NCI-H187 treated with DMSO at 0.1 percent for 48 hours (cell line): ENCODE results near the gene AGBL4.

Experiments
- DNase-seq: peaks from one replicate; lab custom pipeline; 2025; lab: John Stamatoyannopoulos, UW

The AGBL4 gene

DNA sequence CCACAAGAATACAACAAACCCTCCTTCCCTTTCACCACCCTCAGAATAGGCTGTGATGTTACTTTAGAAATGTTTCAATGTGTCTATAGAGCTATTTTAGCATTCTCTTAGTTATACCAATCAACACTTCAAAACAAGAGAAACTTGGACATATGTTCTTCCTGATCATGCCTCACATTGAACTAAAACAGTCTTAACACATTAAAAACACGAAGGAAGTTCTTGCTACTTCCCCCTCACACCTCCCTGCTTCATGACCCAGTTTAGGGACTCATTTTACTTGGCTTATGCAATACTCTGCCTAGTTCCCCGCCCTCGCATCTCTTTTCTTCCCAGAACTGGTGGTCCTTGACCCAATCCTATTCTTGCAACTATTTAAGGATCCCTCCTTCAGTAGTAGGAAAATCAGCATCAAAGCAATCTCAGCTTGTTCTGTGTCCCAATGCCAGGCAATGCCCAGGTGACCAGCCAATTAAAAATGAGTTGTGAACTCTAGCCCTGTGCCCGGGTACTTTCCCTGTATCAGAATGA, 838.2 kb downstream of the AGBL4 start:
- DNase-seq: no peak

DNA sequence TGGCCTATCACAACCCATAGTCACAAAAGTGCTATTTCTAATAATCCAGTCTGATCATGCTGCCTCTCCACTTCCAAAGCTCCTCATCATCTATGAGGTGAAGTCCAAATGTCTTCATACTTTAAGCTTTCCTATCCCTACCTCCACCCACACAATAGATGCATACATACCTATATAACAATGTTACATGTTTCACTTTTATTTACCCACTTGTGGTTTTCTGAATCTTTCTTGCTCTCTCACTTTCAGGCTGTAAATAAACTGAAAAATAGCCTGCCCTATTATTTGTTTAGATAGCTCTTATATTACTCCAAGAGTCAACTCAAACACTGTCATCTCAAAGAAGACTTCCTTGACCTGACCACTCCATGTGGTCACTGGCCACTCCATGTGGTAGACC, 840.3 kb downstream of the AGBL4 start:
- no peak for DNase-seq

DNA sequence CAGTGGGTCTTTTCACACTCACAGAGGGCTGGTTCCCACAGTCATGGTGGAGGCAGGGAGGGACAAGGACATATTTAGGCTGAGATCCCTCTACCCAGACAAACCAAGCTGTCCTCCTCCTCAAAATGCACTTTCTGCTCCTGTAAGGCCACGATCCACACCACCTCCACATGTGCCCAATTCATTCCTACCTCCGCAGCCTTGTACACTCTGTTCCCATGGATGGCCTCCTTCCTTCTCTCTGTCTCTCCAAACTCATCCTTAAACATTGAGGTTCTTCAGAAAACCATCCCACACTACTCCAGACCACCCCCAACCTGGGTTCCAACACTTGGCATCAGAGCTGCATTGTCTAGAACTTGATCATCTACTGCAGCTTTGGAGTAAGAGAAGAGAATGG, 842.7 kb downstream of the AGBL4 start:
- no peak for DNase-seq

DNA sequence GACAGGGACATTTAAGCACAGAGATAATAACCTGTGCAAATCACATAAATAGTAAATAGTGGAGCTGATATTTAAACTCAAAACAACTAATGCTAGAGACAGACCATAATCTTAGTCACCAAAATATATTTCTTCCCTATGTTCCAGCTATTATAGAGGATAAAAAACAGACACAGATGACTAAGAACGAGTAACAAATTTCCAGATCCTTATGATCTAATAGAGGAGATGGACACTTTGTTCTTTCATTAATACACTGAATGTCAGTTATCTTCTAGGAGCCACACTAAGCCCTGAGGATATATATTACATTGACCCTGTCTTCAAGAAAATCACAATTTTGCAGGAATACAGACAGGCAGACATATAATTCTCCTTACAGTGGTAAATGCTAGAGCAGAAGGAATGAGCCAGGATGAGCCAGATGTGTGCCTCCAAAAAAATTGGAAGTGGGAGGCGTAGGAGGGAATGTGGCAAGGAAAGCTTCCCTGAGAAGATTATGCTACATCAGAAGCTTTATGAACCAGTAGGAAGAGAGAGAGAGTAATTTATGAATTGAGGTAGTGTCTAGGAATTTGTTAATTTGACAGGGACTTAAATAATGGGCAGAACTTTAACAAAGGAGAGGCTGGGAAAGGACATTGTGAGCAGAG, 851.7 kb downstream of the AGBL4 start:
- DNase-seq: no peak

DNA sequence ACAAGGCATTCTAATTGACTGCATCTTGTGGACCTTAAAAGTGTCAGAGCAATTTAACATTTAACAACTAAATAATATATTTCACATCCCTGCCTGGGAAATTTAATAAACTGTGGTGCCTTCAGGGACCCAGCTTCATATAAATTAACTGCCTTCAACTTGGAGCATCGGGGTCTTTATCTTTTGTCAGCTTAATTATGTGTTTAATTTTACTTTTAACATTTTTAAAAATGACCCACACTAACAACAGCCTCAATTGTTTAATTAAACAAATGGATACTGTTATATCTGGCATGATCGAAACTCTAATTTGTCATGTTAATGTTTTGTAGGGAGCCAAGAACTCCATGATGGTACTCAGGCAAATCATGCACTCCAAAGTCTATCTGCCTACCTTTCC, 857.7 kb downstream of the AGBL4 start:
- no peak for DNase-seq

DNA sequence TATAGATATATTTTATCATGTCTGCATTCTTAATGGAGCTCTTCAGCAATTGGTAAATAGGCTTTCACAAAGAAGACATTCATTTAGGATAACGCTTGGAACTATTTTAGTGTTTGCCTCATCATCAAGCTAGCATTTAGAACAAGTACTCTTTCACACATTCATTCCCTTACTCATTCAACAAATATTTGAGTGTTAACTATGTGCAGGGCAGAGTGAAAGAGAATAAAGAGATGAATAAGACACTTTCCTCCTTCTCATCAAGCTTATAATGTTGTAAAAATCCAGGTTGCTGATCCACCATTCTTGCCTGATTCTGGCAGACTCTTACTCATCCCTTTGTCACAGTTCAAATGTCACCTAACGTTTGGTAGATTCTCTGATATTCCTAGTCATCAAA, 860.7 kb downstream of the AGBL4 start:
- no peak for DNase-seq

DNA sequence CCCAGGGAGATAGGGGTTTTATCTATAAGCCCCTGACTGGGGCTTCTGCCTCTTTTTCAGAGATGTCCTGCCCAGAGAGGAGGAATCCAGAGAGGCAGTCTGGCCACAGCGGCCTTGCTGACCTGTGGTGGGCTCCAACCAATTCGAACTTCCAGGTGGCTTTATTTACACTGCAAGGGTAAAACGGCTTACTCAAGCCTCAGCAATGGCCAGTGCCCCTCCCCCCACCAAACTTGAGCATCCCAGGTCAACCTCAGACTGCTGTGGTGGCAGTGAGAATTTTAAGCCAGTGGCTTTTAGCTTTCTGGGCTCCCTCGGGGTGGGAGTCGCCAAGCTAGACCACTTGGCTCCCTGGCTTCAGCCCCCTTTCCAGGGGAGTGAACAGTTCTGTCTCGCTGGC, 863.1 kb downstream of the AGBL4 start:
- DNase-seq: no peak

DNA sequence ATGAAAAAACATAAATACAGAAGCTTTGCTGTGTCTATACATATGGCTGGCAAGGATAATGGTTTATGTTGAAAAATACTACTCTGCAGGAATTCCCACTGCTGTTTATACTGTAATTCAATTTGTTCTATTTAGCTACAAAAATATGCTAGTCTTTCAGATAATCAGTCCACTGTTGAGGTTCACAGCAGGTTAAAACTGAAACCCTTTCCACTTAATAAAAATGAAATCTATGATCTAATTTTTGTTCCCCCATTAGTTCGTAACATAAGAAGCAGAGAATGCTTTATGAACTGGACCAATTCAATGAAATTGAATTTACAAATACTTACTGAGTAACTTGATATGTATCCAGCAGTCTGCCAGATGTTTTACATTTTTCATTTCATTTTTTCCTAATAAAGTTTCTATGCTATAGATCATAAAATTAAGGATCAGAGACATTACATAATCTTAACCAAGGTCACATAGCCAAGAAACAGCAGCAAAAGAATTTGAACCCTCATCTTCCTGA, 887.0 kb downstream of the AGBL4 start:
- DNase-seq: no peak

DNA sequence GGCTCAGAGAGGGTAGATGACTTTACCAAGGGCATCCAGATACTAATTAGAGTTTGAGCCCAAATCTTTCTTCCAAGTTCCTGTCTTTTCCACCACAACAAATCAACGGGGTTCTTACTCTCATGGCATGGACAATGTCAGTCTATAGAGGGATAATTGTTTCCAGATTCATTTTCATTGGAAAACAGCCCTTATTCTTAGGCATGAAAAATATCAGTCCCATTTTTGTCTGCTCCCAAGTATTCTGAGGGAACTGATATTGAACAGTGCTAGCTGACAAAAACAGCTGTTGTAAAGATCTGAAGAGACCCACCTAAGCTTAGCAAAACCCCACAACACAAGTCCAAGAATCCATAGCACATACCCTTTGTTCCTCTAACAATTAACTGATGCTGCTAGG, 898.0 kb downstream of the AGBL4 start:
- DNase-seq: no peak

DNA sequence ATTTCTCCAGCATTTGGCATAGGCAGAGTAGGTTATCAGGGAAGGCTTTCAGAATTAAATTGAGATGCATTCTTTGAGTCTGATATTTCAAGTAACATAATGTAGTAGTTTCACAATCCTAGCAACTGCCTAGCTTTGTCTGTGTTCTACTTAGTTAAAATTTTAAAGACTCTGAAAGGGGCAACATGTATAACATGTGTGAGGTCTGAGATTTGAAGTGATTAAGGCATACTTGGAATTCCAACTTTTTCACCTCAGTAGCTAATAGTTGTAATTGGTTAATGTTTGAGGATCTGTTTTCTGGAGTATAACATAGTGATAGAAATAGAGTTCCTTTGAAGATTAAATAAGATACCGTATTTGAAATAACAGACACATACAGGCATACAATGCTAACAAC, 911.8 kb downstream of the AGBL4 start:
- no peak for DNase-seq

DNA sequence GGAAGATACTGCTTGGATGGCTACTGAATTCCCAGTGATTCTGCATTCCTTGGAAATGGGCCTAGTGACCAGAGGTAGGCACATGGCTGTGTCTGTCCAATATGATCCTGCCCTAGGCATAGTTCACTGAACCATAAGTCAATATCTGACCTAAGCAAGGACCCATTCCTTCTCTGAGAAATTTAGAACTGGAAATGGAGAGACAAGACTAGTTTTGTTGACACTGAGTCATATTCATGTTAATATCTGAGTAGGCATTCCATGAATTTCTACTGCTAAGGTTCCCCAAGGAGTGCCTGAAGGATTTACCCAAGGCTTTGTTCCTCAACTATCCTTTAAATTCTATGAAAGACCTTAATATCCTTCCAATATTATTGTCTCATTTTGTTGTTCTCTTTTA, 917.3 kb downstream of the AGBL4 start:
- no peak for DNase-seq

DNA sequence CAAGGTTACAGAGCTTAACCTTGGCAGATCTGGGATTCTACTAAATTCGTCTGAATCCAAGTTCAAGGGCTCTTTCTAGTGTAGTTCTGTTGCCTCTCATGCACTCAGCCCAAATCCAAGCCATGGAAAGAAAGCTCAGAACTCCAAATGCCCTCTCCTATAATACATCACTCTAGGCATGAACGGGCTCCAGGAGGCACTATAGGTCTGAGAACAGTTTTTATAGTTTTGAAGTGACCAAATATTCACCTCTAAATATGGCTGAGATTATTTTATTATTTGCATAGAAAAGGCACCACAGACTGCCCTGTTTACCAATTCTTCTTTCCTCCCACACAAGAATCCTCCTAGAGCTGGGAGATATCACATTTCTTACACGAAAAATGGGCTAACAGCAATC, 919.2 kb downstream of the AGBL4 start:
- no peak for DNase-seq

DNA sequence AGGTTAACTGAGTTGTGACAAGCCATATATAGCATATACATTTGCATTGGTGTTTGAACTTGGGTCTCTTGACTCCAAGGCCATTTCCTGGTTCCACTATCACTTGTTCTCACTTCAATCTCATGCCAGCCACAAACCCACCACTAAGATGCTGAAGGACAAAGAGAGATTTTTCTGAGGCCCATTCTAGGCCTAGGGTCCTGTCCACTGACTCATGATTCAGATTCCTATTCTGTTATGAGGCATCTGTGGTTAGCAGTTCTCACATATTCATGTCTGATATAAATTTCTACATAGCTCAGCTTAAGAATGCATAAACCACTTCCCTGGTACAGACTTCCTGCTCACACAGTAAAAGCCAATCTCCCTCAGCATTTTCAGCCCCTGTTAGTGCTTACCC, 921.0 kb downstream of the AGBL4 start:
- no peak for DNase-seq

DNA sequence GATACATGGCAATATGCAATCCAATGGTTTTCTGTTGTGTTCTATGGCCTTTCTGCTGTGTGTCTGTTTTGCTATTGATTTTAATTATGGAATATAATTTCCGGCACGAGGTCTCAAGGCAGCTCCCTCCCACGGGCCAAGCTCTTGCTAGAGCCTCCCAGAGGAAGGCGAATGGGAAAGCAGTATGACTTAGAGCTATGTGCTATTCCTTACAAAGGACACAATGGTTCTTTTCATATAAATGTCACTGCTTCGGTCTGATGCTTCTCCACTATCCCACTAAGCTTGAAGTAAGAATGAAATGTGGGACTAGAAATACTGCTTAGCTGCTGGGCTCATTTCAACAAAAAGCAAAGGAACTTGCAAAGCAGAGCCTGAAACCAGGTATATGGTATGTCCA, 924.9 kb downstream of the AGBL4 start:
- no peak for DNase-seq

DNA sequence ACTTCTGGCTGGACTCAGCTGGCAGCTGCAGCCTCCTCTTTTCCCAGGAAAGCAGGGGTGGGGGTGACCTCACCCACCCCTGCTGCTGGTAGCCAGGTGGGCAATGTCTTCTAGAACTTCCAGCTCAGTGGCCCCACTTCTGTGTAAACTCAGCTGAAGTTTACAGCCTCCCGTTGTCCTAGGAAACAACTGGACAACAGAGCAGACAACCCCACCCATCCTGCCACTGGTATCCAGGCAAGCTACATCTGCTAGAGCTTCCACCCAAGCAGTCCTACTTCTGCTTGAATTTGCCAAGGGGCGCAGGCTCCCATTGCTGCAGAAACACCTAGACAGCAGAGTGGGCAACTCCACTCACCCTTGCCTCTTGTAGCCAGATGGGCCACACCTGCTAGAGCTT, 937.4 kb downstream of the AGBL4 start:
- DNase-seq: no peak

DNA sequence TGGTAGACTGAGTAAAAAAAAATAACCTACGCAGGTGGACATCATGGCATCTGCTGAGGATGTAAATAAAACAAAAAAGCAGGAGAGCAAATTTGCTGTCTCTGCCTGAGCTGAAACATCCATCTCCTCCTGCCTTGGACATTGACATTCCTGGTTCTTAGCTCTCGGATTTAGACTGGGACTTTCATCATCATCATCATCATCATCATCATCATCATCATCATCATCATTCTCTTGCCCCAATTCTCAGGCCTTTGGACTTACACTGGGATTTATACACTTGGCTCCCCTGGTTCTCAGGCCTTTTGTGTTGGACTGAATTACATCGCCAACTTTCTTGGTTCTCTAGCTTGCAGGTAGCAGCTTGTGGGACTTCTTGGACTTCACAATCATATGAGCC, 938.7 kb downstream of the AGBL4 start:
- no peak for DNase-seq

DNA sequence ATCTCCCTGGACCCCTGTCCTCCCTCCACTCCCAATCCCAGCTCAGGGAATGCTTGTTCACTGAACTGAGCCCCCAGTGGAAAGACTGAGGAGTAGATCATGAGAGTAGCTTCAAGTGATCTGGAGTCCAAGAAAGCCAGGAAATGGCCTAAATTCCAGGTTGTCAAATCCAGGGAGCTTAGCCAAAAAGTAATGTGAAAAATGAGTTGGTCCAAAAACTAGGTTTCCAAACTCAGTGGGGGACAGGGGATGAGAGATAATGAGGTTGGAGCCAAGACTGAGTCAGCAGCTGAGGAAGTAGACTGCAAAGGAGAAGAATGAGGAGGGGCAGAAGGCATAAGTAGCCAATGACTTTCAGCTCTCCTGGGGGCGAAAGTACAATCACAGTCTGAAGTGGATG, 963.0 kb downstream of the AGBL4 start:
- DNase-seq: no peak

DNA sequence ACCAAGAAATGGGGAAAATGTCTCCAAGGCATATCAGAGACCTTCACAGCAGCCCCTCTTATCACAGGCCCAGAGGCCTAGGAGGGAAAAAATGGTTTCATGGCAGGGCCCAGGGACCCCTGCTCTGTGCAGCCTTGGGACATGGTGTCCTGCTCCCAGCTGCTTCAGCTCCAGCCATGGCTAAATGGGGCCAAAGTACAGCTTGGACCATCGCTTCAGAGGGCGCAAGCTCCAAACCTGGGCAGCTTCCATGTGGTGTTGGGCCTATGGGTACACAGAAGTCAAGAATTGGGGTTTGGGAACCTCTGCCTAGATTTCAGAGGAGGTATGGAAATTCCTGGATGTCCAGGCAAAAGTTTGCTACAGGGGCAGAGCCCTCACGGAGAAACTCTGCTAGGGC, 964.7 kb downstream of the AGBL4 start:
- DNase-seq: no peak

DNA sequence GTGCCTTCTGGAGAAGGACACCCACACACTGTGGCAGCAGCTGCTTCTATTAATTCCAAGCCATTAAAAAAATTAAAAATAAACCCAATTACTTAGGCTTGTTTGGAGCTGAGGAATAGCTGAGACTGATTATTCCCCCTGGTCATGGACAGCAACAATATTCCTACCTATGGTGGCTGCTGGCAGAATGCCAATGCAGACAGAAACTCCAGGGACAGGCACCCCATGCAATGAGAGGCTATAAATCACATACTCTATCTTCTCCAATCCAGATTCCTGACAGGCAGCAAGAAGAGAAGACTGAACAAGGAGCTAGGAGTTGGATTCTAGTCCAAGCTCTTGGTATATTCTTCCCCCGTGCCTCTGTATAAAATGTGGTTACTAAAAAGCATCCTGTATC, 971.7 kb downstream of the AGBL4 start:
- peak; percentile 42 for DNase-seq

DNA sequence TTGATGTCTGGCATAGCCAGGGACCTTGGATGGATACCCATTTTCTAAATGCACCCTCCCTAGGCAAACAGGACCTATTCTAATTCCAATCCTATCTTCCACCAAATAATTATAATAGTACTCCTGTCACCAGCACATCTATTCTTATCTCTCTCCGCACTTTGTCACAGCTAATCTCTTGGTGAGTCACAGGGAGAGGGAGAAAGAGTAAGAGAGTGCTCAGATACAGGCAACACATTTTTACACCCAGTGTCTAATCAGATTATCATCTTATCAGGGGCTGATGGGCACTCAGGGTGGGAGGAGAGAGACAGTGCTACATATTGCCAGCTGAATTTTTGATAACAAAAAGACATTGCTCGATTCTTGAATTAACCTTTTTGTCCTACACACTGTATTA, 972.1 kb downstream of the AGBL4 start:
- no peak for DNase-seq

DNA sequence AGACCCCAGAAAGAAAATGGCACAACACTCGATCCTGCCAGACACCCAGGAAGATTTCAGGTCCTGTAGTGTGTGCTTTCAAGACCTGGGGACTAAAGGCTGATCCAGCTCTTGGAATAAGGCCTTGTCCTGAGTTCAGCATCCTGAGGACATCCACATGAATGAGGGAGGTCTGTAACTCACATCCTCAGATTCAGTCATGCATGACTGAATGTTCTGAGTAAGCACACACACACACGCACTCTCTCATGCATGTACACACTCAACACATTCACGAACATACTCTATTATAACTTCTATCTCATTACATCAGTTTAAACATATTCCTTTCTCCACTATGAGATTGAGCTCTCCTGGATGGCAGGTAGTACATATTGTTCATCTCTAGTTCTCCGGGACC, 973.7 kb downstream of the AGBL4 start:
- DNase-seq: no peak

DNA sequence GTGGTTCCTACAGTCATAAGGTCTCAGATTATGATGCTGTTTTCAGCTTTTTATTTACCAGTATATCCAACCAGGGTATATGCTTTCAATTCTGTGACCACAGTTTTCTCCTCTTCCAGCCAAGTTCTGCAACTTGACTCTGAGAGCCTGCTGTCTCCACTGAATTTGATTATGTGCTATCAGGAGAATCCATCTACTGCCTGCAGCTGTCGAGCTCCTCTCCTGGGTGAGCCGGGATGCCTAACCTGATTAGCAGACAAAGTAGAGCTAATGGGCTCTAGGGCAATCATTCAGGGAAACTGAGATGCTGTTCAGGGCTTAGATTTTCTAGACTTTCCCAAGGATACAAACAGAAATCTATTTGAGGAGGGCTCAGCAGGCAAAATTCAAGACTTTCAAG, 975.6 kb downstream of the AGBL4 start:
- DNase-seq: no peak

DNA sequence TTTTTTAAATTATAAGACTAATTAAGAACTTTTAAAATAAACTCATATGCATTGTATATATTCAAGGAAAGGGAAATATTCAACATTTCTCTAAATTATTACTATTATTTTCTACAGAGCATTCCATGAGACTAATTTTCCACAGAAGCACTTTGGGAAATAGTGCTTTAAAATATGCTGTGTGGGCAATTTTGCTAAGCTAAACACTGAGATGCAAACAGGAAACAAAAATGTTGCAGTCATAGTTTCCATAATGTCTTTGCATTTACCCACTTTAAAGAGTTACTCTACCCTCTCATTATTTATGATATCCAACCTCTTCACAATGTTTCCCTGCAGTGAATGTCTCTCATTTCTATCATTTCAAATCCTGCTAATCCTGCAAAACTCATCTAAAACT, 977.4 kb downstream of the AGBL4 start:
- DNase-seq: no peak

DNA sequence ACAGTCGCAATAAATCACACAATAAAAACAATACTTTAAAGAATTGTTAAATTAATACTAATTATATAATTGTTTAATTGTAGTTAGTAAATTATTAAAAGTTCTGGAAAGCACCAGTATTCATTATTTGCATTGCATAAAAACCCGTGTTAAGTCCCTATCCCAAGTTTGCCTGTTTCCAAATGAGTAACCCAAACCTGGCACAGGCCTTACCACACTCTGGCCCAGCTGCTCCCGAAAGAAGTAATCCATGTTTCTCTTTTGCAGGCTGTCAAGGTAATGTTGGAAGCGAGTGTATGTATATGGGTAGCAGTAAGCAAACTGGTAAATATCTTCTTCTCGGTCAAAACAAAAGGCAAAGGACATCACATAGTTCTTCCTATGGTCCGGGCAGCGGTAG, 978.4 kb downstream of the AGBL4 start:
- no peak for DNase-seq
